GM12878 (cell line): ENCODE data around the gene TCF7L1. TPM values are rescaled to one million over a fixed set of nuclear protein-coding genes. Genes with fewer than 3 reads are reported as not detected.

Experiments used
- ATAC-seq: fragments of 200-7000 bp; cut with Tn5 transposase; 3 replicates; pipeline ENCODE4 v1.9.1; 2020; ENCODE audit warnings: mild to moderate bottlenecking, moderate library complexity
- BruUV-seq: library from RNA; stranded (reverse); fragments of 400-500 nt; replicated peaks from 2 replicates; lab custom pipeline; 2021; lab: Mats Ljungman, UMichigan
- CTCF ChIA-PET: fragments of 300-600 bp; sonication (Branson Sonifier 250); formaldehyde crosslinking; extraction: SDS; loops from one replicate; lab custom pipeline; 2021; ENCODE audit warnings: inconsistent platforms; lab: Yijun Ruan, JAX
- POLR2A ChIA-PET: fragments of 350-600 bp; formaldehyde crosslinking; extraction: SDS; loops from one replicate; lab custom pipeline; 2021; ENCODE audit warnings: inconsistent platforms; lab: Charles Lee
- RAD21 ChIA-PET: fragments of 300-600 bp; sonication (Branson Sonifier 250); formaldehyde crosslinking; loops from one replicate; lab custom pipeline; 2023; ENCODE audit warnings: antibody characterized with exemption; ENCODE audit not compliant: unreplicated experiment; lab: Charles Lee
- SMC1A ChIA-PET: fragments of 300-600 bp; sonication (Branson Sonifier 250); formaldehyde crosslinking; loops from one replicate; lab custom pipeline; 2023; ENCODE audit not compliant: unreplicated experiment, uncharacterized antibody; lab: Charles Lee
- DNase-seq: peaks from one replicate; pipeline ENCODE4 v3.0.0-alpha.2; 2011; ENCODE audit warnings: low read depth, low spot score
- FAIRE-seq: peaks from 3 replicates; lab custom pipeline; 2011; peaks lifted over from hg19 to GRCh38; lab: Jason Lieb, UNC
- H2AFZ ChIP-seq: 2 replicates; pipeline ENCODE4 v1.6.0; 2011; ENCODE audit warnings: low read depth, low read length, control low read depth; ENCODE audit not compliant: control insufficient read depth
- H3K27ac ChIP-seq: 2 replicates; pipeline ENCODE4 v1.5.1; 2011; ENCODE audit warnings: control low read depth; ENCODE audit not compliant: control insufficient read depth, insufficient read depth
- H3K27me3 ChIP-seq, 2 experiments: replicated peaks in 1 of 2; 2 replicates each; pipeline versions ENCODE4 v1.6.0 to v1.6.1; 2011; ENCODE audit warnings: low read length in 1 of 2; ENCODE audit not compliant: control insufficient read depth in 2 of 2, insufficient read depth in 2 of 2
- H3K36me3 ChIP-seq, 2 experiments: 2 replicates each; pipeline ENCODE4 v1.5.1; 2011; ENCODE audit warnings: low read length in 1 of 2; ENCODE audit not compliant: control insufficient read depth in 2 of 2, insufficient read depth in 2 of 2
- H3K4me1 ChIP-seq: 2 replicates; pipeline ENCODE4 v1.6.1; 2011; ENCODE audit warnings: mild to moderate bottlenecking, low read length, moderate library complexity, mixed read lengths; ENCODE audit not compliant: control insufficient read depth, insufficient read depth
- H3K4me2 ChIP-seq: 2 replicates; pipeline ENCODE4 v1.6.0; 2011; ENCODE audit warnings: control low read depth; ENCODE audit not compliant: control insufficient read depth, insufficient read depth
- H3K4me3 ChIP-seq: fragments of 200-600 bp; sonication (generic); 2 replicates; pipeline ENCODE4 v1.5.1; 2016
- H3K79me2 ChIP-seq: 2 replicates; pipeline ENCODE4 v1.6.0; 2011; ENCODE audit warnings: low read length; ENCODE audit not compliant: control insufficient read depth, insufficient read depth
- H3K9ac ChIP-seq: 2 replicates; pipeline ENCODE4 v1.8.0; 2011; ENCODE audit warnings: low read length, control low read depth, mixed read lengths; ENCODE audit not compliant: control insufficient read depth, insufficient read depth
- H3K9me3 ChIP-seq: replicated peaks from 3 replicates; pipeline ENCODE4 v1.5.1; 2011; ENCODE audit warnings: mild to moderate bottlenecking, low read length; ENCODE audit not compliant: control insufficient read depth, insufficient read depth
- H4K20me1 ChIP-seq: 2 replicates; pipeline ENCODE4 v1.6.0; 2011; ENCODE audit not compliant: control insufficient read depth, insufficient read depth
- BACH1 ChIP-seq: fragments of 450-650 bp; IDR thresholded peaks from 2 replicates; pipeline ENCODE4 v1.6.1; 2017; ENCODE audit warnings: mild to moderate bottlenecking, borderline replicate concordance
- FOXM1 ChIP-seq: IDR thresholded peaks from 2 replicates; pipeline ENCODE4 v1.6.1; 2012; ENCODE audit warnings: low read depth, mild to moderate bottlenecking, inconsistent platforms, low read length, moderate library complexity
- HDAC2 ChIP-seq: fragments of 200-600 bp; sonication (generic); IDR thresholded peaks from 2 replicates; pipeline ENCODE4 v1.6.1; 2017
- HDAC6 ChIP-seq: fragments of 200-600 bp; sonication (generic); IDR thresholded peaks from one replicate; pipeline ENCODE4 v1.8.0; 2017; ENCODE audit warnings: antibody characterized with exemption; ENCODE audit not compliant: unreplicated experiment
- KDM1A ChIP-seq: fragments of 200-600 bp; sonication (generic); IDR thresholded peaks from 2 replicates; pipeline ENCODE4 v1.6.1; 2016; ENCODE audit warnings: borderline replicate concordance
- PML ChIP-seq: IDR thresholded peaks from 2 replicates; pipeline ENCODE4 v1.6.1; 2012; ENCODE audit warnings: low read length, inconsistent platforms
- SIX5 ChIP-seq: IDR thresholded peaks from 2 replicates; pipeline ENCODE4 v1.6.1; 2011; ENCODE audit warnings: mild to moderate bottlenecking, low read depth, low read length, moderate library complexity; ENCODE audit not compliant: severe bottlenecking
- SMAD5 ChIP-seq: IDR thresholded peaks from 2 replicates; pipeline ENCODE4 v1.6.1; 2016; ENCODE audit warnings: antibody characterized with exemption, low read depth
- SUZ12 ChIP-seq: fragments of 200-600 bp; sonication (generic); IDR thresholded peaks from one replicate; pipeline ENCODE4 v1.6.1; 2018; ENCODE audit warnings: antibody characterized with exemption, mild to moderate bottlenecking; ENCODE audit not compliant: unreplicated experiment
- TARDBP ChIP-seq: IDR thresholded peaks from 2 replicates; pipeline ENCODE4 v1.6.1; 2016; ENCODE audit warnings: borderline replicate concordance
- WGBS: methylation state at CpG from one replicate; pipeline ENCODE4 v1.1.6; 2016; ENCODE audit warnings: low lambda C conversion rate; ENCODE audit not compliant: insufficient replicate concordance, insufficient coverage; ENCODE audit errors: missing lambda C conversion rate; 5-methylcytosine and 5-hydroxymethylcytosine counted together
- in situ Hi-C: fragments of 300-500 bp; cut with MboI; formaldehyde crosslinking; loops from 9 replicates; pipeline ENCODE4 v1.14.3; 2018; ENCODE audit warnings: mixed read lengths
- intact Hi-C: fragments of 100-400 bp; cut with micrococcal nuclease; formaldehyde crosslinking; loops from one replicate; pipeline ENCODE4 v1.14.2; 2022; ENCODE audit not compliant: unreplicated experiment
- polyA plus RNA-seq, 11 experiments: library from polyadenylated mRNA; depleted of rRNA in 4 of 11; unstranded in 6 of 11; stranded (reverse) in 5 of 11; fragments of >200 nt; fragmentation: Nextera tagmentation in 4 of 11; fragmentation: Illumina TruSeq in 1 of 11; extraction: Ambion mirVana in 4 of 11; extraction: Trizol in 1 of 11; gene quantifications; 1 replicate in 1 of 11; 2 replicates in 10 of 11; pipeline versions ENCODE4 v1.2.1 to v1.2.3, GENCODE V29; 2011 to 2016; ENCODE audit warnings: inconsistent platforms in 2 of 11, missing spikeins in 2 of 11, low read depth in 1 of 11
- total RNA-seq, 4 experiments: library from RNA; depleted of rRNA in 3 of 4; stranded (reverse); fragments of >200 nt in 3 of 4; fragmentation: Illumina TruSeq in 1 of 4; extraction: Trizol in 1 of 4; gene quantifications; 2 replicates each; pipeline versions ENCODE4 v1.2.1 to v1.2.3, GENCODE V29; 2013 to 2021
- TF ChIP-seq, protein P1 (sequence below): IDR thresholded peaks from 2 replicates; pipeline ENCODE4 v1.6.1; 2012; ENCODE audit warnings: improper control_type of control experiment, low read depth, low read length; ENCODE audit not compliant: insufficient replicate concordance

TCF7L1 gene
- total and polyA plus RNA-seq, 10 of the 15 experiments (the other 5 are each of a cell fraction or from before 2014, with no cell fraction given) = 0.03 to 0.11 (median 0.10) TPM; not detected in 7

DNA sequence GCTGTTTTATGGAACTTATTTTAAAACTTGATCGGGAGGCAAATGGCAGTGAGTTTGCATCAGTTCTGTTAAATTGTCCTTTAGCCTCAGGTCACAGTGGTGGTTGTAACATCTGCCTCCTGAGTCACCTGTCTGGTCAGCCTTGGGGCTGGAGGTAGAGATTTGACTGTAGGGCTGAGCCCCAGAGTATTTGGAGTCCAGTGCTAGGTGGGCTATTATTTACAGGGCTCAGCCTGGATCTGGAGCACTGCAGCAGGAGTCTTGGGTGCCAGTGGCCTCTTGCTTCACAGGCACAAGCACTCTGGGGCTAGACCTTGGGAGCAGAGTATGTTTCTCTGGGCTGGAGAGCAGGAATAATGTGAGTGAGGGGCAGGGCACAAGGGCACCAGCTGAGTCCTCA, 32.8 kb downstream of the TCF7L1 start:
- no peaks in the 10 kb centered on the region for H4K20me1 ChIP-seq
- ChIA-PET CTCF (interaction anchor here (1.0 kb wide), 1 partner anchor 240 kb away, joined by 3 read pairs; no protein-coding TSS in a partner anchor), POLR2A (no interaction called here), RAD21 (no interaction called here), SMC1A (no interaction called here)
- no peak for FAIRE-seq
- TF ChIP-seq KDM1A (no peak), TARDBP (no peak), SMAD5 (no peak), SIX5 (no peak), SUZ12 (no peak), FOXM1 (no peak), PML (no peak), BACH1 (no peak), HDAC6 (no peak), HDAC2 (no peak)
- H3K79me2 ChIP-seq = no peaks in the 10 kb centered on the region
- no peaks in the 10 kb centered on the region for H3K4me1 ChIP-seq
- H3K4me2 ChIP-seq = no peak overlapping the region
- WGBS = 81% methylated on average over 1 of the region's 1 CpG
- H3K36me3 ChIP-seq = no peaks in the 10 kb centered on the region
- no TSS peak for BruUV-seq
- H3K9me3 ChIP-seq = peaks cover 3% of the 10 kb centered on the region; the same call in 1 of the 3 replicates
- in situ Hi-C loops (no loop called here), intact Hi-C loops (no loop called here)
- H3K27ac ChIP-seq = no peak overlapping the region
- H3K4me3 ChIP-seq = no peak overlapping the region
- no peak overlapping the region for H3K9ac ChIP-seq
- H3K27me3 ChIP-seq = no peaks in the 10 kb centered on the region; a peak in 1 of 4 replicates
- no peak for DNase-seq
- no peak for ATAC-seq
- H2AFZ ChIP-seq = no peak overlapping the region

DNA sequence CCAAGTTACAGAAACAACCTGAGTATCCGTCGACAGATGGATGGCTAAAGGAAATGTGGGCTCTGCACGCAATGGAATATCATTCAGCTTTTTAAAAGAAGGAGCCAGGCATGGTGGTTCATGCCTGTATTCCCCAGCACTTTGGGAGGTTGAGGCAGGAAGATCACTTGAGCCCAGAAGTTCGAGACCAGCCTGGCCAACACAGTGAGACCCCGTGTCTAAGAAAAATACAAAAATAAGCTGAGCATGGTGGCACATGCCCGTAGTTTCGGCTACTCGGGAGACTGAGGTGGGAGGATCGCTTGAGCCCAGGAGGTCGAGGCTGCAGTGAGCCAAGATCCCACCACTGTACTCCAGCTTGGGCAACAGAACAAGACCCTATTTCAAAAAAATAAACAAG, 34.3 kb downstream of the TCF7L1 start:
- FAIRE-seq = no peak
- Histone ChIP-seq H3K79me2 (no peaks in the 10 kb centered on the region), H3K27ac (no peak overlapping the region), H2AFZ (no peak overlapping the region), H3K36me3 (no peaks in the 10 kb centered on the region), H3K4me3 (no peak overlapping the region), H3K4me2 (no peak overlapping the region), H3K9me3 (peaks cover 6% of the 10 kb centered on the region; the same call in 1 of the 3 replicates), H3K4me1 (no peaks in the 10 kb centered on the region), H4K20me1 (no peaks in the 10 kb centered on the region), H3K27me3 (no peaks in the 10 kb centered on the region), H3K9ac (no peak overlapping the region)
- ChIA-PET RAD21 (no interaction called here), POLR2A (interaction anchor here (0.8 kb wide), 1 partner anchor 35 kb away, joined by 3 read pairs; no protein-coding TSS in a partner anchor), SMC1A (no interaction called here), CTCF (no interaction called here)
- TF ChIP-seq, protein P1, sequence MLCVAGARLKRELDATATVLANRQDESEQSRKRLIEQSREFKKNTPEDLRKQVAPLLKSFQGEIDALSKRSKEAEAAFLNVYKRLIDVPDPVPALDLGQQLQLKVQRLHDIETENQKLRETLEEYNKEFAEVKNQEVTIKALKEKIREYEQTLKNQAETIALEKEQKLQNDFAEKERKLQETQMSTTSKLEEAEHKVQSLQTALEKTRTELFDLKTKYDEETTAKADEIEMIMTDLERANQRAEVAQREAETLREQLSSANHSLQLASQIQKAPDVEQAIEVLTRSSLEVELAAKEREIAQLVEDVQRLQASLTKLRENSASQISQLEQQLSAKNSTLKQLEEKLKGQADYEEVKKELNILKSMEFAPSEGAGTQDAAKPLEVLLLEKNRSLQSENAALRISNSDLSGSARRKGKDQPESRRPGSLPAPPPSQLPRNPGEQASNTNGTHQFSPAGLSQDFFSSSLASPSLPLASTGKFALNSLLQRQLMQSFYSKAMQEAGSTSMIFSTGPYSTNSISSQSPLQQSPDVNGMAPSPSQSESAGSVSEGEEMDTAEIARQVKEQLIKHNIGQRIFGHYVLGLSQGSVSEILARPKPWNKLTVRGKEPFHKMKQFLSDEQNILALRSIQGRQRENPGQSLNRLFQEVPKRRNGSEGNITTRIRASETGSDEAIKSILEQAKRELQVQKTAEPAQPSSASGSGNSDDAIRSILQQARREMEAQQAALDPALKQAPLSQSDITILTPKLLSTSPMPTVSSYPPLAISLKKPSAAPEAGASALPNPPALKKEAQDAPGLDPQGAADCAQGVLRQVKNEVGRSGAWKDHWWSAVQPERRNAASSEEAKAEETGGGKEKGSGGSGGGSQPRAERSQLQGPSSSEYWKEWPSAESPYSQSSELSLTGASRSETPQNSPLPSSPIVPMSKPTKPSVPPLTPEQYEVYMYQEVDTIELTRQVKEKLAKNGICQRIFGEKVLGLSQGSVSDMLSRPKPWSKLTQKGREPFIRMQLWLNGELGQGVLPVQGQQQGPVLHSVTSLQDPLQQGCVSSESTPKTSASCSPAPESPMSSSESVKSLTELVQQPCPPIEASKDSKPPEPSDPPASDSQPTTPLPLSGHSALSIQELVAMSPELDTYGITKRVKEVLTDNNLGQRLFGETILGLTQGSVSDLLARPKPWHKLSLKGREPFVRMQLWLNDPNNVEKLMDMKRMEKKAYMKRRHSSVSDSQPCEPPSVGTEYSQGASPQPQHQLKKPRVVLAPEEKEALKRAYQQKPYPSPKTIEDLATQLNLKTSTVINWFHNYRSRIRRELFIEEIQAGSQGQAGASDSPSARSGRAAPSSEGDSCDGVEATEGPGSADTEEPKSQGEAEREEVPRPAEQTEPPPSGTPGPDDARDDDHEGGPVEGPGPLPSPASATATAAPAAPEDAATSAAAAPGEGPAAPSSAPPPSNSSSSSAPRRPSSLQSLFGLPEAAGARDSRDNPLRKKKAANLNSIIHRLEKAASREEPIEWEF = no peak
- BruUV-seq = no TSS peak
- DNase-seq = no peak
- intact Hi-C loops = no loop called here
- no peak for ATAC-seq
- WGBS = 52% methylated on average over 10 of the region's 10 CpGs
- in situ Hi-C loops = no loop called here
